Measurements from ENCODE around the gene DMBX1.

The DMBX1 gene

DNA sequence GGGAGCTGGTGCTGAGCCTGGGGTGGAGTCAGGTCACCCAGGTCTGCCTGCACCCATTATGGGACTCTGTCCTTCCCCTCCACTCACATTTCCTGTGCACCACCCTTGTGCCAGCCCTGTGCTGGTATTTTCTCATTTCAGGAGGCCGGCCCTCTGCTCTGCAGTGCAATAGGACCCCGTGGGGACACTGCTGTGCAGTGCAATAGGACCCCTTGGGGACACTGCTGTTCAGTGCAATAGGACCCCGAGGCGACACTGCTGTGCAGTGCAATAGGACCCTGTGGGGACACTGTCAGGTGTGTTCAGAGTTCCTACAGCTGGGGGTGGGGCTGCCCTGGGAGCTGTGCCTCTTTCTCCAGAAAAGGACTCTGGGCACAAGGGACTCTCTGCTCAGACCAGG, 36.2 kb upstream of the DMBX1 start:
- Mint-ChIP-seq H3K9me3 (ENCODE audit: low read depth) (no peaks in the 10 kb centered on the region), H3K36me3 (no peaks in the 10 kb centered on the region), H3K27me3 (peaks cover 22% of the 10 kb centered on the region), H3K27ac (no peak overlapping the region), H3K4me1 (ENCODE audit: low read depth) (peaks cover 4% of the 10 kb centered on the region), H3K4me3 (no peak overlapping the region)

DNA sequence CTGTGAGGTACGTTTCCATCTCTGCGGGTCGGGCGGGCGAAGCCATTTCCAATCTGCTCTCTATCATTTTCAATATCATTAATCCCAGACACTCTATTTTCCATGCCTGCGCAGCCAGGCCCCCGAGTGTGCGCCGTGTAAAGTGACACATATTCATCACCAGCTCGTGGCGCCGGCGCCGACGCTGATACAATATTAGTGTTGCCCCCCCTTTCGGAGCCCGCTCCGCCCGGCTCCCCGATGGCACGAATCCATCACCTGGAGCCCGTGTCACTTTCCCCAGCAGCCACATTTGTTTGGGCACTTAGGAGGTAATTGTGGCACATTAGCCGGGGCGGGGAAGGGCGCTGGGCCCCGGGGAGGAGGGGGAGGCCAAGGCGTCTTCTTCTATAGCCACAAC, 33.7 kb upstream of the DMBX1 start:
- Mint-ChIP-seq H3K4me1 (ENCODE audit: low read depth) (no peaks in the 10 kb centered on the region), H3K27me3 (peaks cover 10% of the 10 kb centered on the region), H3K4me3 (no peak overlapping the region), H3K27ac (no peak overlapping the region), H3K9me3 (ENCODE audit: low read depth) (no peaks in the 10 kb centered on the region), H3K36me3 (no peaks in the 10 kb centered on the region)

DNA sequence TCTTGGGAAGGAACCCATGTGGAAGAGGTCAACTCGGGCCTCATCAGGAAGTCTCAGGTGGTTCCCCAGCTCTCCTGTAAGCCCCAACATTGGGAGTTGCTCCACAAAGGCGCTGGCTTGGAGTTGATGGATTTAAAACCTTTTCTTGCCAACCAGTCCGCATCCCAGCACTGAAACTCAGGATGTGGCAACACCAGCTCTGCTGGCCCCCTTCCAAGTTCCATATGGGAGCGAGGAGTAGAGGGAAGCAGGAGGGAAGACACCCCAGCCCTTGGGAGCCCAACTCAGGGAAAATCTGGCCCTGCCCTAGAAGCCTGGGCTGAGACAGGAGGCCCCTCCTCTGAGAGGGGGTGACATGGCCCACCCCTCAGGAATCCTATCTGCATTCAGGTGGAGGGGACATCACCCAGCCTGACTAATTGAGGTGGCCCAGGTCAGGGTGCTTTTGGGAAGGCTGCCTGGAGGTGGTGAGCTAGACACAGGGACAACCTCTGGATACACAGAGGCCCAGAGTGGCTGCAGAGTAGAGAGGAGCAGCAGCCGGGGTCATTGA, 33.1 kb upstream of the DMBX1 start:
- no peaks in the 10 kb centered on the region for H3K9me3 Mint-ChIP-seq (ENCODE audit: low read depth)
- no peaks in the 10 kb centered on the region for H3K4me1 Mint-ChIP-seq (ENCODE audit: low read depth)
- peaks cover 8% of the 10 kb centered on the region for H3K27me3 Mint-ChIP-seq
- no peaks in the 10 kb centered on the region for H3K36me3 Mint-ChIP-seq
- no peak overlapping the region for H3K27ac Mint-ChIP-seq
- no peak overlapping the region for H3K4me3 Mint-ChIP-seq

DNA sequence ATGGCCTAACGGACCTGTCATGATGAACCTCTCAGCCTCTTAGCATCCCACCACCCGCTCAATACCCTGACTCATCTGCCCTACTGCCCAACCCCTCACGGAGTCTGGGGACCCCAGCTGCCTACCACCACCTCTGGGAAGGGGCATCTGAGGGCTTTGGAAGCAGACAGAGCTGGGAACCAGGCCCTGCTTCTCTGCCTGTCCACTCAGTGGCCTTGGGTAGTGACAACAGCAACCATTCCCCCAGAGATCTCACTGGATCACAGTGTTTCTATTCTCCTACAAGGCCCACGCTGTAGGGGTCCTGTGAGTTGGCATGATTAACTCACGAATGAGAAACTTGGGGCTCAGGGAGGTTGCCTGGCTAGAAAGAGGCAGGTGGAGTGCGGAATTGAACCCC, 32.5 kb upstream of the DMBX1 start:
- H3K27ac Mint-ChIP-seq = no peak overlapping the region
- no peak overlapping the region for H3K4me3 Mint-ChIP-seq
- H3K36me3 Mint-ChIP-seq = no peaks in the 10 kb centered on the region
- H3K27me3 Mint-ChIP-seq = peaks cover 8% of the 10 kb centered on the region
- H3K4me1 Mint-ChIP-seq (ENCODE audit: low read depth) = no peaks in the 10 kb centered on the region
- no peaks in the 10 kb centered on the region for H3K9me3 Mint-ChIP-seq (ENCODE audit: low read depth)

DNA sequence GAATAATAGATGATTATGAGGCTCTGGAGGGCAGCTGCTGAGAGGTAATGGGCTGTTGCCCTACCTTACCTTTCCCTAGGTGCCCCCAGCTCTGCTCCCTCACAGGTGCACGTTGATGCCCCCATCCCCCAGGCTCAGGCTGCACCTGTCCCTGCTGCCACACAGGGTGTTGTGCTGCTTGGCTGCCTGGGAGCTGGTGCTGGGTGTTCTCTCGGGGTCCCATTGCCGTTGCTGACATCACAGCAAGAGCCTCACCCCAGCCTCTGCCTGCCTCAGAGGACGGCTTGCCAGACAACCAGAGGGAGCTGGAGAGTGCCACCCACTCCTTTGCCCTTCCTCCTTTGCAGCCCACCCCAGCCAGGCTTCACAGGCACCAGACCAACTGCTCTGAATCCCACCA, 31.4 kb upstream of the DMBX1 start:
- no peaks in the 10 kb centered on the region for H3K4me1 Mint-ChIP-seq (ENCODE audit: low read depth)
- no peaks in the 10 kb centered on the region for H3K9me3 Mint-ChIP-seq (ENCODE audit: low read depth)
- H3K27me3 Mint-ChIP-seq = peaks cover 11% of the 10 kb centered on the region
- H3K27ac Mint-ChIP-seq = no peak overlapping the region
- no peak overlapping the region for H3K4me3 Mint-ChIP-seq
- H3K36me3 Mint-ChIP-seq = no peaks in the 10 kb centered on the region

DNA sequence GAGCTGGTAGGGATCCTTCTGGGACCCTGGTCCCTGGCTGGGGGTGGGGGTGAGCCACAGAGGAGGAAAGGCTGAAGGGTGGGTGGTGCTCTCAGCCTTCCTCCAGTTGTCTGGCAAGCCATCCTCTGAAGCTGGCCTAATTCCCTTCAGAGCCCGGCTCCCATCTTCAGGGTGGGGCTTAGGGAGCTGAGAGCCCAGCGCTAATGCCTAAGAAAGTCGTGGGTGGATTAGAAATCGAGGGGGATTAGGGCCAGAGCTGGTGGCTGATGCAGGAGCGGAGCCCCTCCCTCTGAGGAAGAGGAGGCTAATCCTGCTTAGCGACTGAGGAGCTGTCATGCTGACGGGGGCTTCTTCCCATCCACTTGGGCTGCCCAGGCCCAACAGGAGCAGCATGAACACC, 30.8 kb upstream of the DMBX1 start:
- peaks cover 12% of the 10 kb centered on the region for H3K27me3 Mint-ChIP-seq
- H3K9me3 Mint-ChIP-seq (ENCODE audit: low read depth) = no peaks in the 10 kb centered on the region
- H3K27ac Mint-ChIP-seq = no peak overlapping the region
- no peaks in the 10 kb centered on the region for H3K4me1 Mint-ChIP-seq (ENCODE audit: low read depth)
- H3K36me3 Mint-ChIP-seq = no peaks in the 10 kb centered on the region
- H3K4me3 Mint-ChIP-seq = no peak overlapping the region

DNA sequence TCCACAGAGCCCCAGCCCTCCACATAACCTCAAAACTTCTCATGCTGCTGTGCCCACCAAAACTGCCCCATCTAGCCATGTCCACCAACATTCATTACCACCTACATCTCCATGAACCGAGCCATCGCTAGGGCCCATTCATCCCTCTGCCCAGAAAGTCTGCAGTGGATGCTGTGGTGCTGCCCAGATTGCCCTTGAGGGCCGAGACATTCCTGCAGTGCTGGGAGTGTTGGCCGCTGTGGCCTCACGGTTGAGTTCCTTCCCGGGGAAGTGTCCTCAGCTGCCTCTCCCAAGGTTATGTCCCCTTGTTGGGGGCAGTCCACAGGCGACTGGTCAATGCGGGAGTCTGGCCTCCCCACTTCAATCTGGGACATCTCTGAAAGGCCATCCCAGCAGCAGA, 30.3 kb upstream of the DMBX1 start:
- no peaks in the 10 kb centered on the region for H3K4me1 Mint-ChIP-seq (ENCODE audit: low read depth)

DNA sequence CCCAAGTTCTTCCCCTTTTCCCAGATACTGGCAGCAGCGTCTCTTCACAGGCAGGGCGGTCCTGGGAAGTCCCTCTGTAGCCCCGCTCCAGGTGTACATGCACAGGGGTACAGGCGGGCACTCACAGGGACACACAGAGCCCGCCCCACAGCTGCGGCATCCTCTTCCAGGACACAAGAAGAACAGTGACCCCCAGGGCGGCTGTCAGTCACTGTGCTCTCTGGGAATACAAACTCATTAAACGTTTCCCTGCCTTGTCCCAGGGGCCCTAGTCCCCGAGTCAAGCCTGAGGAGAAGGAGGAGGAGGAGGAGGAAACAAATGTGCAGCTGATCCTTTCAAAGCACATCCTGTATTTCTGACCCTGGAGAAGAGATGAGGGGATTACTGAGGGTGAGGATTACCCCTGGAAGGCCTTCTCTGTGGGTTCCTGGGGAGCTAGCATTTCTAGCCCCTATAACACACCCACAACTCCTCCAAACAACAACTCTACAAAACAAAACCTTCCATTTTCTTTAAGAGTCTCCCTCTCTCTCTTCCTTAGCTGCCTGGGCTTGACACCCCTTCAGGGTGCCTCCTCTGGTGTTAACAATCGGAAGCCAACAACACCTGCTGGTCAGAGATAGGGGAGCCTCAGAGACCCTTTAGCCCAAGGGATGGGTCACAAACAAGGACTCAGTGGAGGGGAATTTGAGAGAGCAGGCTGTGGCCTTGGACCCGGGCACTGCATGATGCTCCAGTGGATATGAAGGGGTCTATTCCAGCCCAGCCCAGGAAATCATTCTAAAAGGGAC, 28.4 kb upstream of the DMBX1 start:
- Mint-ChIP-seq H3K4me3 (no peak overlapping the region), H3K27me3 (peaks cover 16% of the 10 kb centered on the region), H3K27ac (no peak overlapping the region), H3K36me3 (no peaks in the 10 kb centered on the region), H3K9me3 (ENCODE audit: low read depth) (no peaks in the 10 kb centered on the region), H3K4me1 (ENCODE audit: low read depth) (peaks cover 4% of the 10 kb centered on the region)

More for the DNA sequence above, 30.3 kb upstream of the DMBX1 start:
- Mint-ChIP-seq H3K36me3 (no peaks in the 10 kb centered on the region), H3K27me3 (peaks cover 16% of the 10 kb centered on the region), H3K9me3 (ENCODE audit: low read depth) (no peaks in the 10 kb centered on the region), H3K4me3 (no peak overlapping the region), H3K27ac (no peak overlapping the region)

DNA sequence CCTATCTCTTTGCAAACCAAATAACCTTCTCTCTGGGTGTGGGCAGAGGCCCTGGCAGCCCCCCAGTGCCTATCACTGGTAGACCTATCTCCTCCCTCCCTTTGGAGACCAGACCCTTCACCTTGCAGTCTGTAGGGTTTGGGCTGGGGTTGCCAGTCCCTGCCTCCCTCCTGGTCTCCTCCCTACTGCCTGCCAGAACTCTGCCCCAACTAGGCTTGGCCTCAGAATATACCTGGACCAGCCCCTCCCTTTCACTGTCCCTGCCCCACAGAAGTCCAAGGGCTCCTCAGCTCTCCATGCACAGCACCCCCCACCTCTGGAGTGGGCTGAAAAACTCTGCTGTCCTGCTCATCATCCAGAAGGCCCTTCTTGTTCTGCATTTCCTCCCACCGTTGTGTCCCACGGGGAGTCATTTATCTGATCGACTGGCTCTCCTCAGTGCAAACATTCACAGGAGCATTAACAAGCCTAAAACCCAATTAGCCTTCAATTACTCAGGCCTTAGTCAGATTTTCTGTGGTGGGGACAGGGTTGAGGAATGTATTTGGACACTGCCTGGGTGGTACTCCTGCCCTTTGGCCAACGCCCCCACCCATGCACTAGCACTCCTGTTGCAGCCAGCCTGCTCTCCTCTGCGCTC, 27.7 kb upstream of the DMBX1 start:
- H3K27me3 Mint-ChIP-seq = peaks cover 16% of the 10 kb centered on the region

DNA sequence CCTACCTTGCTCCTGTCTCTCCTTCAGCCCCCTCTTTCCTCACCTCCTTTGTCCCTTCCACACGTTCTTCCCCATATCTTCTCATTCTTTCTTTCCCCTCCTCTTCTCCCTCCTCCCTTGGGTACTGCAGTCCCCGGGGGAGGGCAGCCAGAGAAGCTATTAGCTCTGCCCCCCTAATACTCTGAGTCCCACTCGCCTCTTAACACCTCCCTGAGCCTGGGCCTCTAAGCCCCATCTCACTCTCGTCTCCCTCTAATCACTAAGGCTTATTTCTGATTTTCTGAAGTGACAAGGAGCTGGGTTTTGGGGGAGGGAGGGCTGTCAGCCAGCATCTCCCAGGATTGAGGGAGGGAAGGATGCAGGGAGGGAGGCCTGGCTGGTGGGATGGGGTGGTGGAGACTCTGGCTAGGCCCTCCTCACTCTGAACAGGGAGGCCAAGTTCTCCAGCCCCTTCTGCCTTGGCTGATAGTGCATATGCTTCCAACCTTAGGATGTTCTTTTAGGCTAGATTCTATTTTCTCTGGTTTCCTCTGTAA, 25.6 kb upstream of the DMBX1 start:
- H3K4me3 Mint-ChIP-seq = no peak overlapping the region
- H3K36me3 Mint-ChIP-seq = no peaks in the 10 kb centered on the region
- no peak overlapping the region for H3K27ac Mint-ChIP-seq
- peaks cover 10% of the 10 kb centered on the region for H3K4me1 Mint-ChIP-seq (ENCODE audit: low read depth)
- no peaks in the 10 kb centered on the region for H3K9me3 Mint-ChIP-seq (ENCODE audit: low read depth)
- peaks cover 18% of the 10 kb centered on the region for H3K27me3 Mint-ChIP-seq

More for the DNA sequence above, 27.7 kb upstream of the DMBX1 start:
- peaks cover 6% of the 10 kb centered on the region for H3K4me1 Mint-ChIP-seq (ENCODE audit: low read depth)
- no peak overlapping the region for H3K4me3 Mint-ChIP-seq
- no peaks in the 10 kb centered on the region for H3K36me3 Mint-ChIP-seq
- no peaks in the 10 kb centered on the region for H3K9me3 Mint-ChIP-seq (ENCODE audit: low read depth)
- no peak overlapping the region for H3K27ac Mint-ChIP-seq

DNA sequence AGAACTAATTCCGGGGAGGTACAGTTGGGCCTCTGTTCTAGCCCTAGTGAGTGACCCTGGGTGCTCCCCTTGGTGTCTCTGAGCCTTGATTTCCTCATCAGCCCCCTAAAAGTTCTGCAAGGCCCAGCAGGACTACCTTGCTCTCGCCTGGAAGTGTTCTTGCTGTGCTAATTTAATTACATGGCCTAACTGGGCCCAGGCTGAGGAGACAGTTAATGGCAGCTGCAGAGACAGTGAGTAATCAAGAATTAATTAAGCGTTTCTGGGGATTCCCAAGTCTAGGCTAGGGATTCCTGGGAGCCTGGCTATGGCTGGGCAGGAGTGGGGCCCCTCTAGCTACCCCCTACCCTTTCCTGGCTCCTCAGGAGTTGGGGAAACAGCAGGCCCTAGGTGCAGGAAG, 24.7 kb upstream of the DMBX1 start:
- no peak overlapping the region for H3K4me3 Mint-ChIP-seq
- H3K27me3 Mint-ChIP-seq = peaks cover 18% of the 10 kb centered on the region
- no peak overlapping the region for H3K27ac Mint-ChIP-seq
- no peaks in the 10 kb centered on the region for H3K9me3 Mint-ChIP-seq (ENCODE audit: low read depth)
- peaks cover 10% of the 10 kb centered on the region for H3K4me1 Mint-ChIP-seq (ENCODE audit: low read depth)
- H3K36me3 Mint-ChIP-seq = no peaks in the 10 kb centered on the region

DNA sequence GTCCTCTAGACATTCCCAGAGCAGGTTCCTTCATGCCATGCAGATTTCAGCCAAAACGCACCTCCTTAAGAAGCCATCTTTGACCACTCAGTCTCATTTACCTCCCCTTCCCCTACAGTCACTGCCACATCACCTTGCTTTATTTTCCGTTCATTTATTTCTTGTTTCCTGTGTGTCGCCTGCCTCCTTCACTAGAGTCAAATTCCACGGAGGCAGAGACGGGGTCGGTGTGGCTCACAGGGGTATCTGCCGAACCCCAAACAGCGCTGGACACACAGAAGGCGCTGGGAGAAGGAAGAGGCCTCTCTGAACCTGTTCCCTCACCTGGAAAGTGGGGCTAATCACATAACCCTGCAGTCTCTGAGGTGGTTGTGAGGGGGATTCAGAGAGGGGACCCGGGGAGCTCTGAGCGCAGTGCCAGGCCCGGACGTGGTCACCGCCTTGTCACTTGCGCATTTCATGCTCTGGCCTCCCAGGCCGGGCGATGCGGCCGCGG, 23.6 kb upstream of the DMBX1 start:
- H3K27me3 Mint-ChIP-seq = peaks cover 18% of the 10 kb centered on the region
- no peak overlapping the region for H3K27ac Mint-ChIP-seq

DNA sequence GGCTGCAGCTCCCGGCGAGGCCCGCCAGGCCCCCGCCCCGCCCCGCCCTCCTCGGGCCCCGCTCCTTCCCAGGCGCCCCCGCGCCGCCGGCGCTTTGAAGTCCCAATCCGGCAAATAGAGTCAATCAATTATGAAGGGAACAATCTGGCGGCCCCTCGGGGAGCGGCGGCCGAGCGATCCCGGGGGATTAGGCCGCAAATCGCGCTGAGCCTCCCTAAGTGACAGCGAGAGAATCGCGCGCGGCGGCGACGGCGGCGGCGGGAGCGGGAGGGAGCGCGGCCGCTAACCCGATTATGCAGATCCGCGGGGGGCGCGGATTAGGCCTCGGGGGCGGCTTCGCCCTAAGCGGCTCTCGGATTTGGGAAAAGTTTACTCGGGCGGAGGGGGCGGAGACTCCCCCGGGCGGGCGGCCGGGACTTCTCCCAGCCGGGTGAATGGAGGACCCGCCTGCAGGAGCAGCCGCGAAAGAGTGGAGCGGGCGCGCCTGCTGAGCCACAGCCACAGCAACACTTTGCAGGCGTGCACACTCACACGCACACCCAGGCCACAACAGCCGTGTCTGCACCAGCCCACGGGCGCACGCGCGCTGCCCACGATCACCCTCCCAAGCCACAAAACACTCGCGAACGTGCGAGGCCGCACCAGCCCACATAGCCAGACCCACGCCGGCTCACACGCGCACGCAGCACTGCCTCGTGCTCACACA, 23.0 kb upstream of the DMBX1 start:
- no peaks in the 10 kb centered on the region for H3K36me3 Mint-ChIP-seq
- H3K4me1 Mint-ChIP-seq (ENCODE audit: low read depth) = peaks cover 10% of the 10 kb centered on the region
- H3K27me3 Mint-ChIP-seq = peaks cover 19% of the 10 kb centered on the region
- H3K27ac Mint-ChIP-seq = no peak overlapping the region
- peak overlapping the region; percentile 83 for H3K4me3 Mint-ChIP-seq
- no peaks in the 10 kb centered on the region for H3K9me3 Mint-ChIP-seq (ENCODE audit: low read depth)

More for the DNA sequence above, 23.6 kb upstream of the DMBX1 start:
- no peaks in the 10 kb centered on the region for H3K9me3 Mint-ChIP-seq (ENCODE audit: low read depth)
- H3K36me3 Mint-ChIP-seq = no peaks in the 10 kb centered on the region
- H3K4me3 Mint-ChIP-seq = peak overlapping the region; percentile 74
- H3K4me1 Mint-ChIP-seq (ENCODE audit: low read depth) = peaks cover 10% of the 10 kb centered on the region

DNA sequence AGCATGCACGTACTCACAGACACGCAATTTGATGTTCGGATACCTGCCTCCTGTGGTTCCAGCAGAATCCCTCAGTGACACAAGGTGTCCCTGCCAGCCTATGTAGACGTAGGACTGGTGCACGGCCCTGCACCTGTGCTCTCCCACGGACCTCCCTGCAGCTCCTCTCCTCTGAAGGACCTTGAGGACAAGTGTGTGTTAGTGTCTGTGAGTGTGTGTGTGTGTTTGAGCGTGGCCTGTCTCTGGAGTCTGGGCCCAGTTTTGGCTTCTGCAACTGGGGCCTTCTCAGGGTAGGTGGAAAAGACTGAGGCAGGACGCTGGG, 22.5 kb upstream of the DMBX1 start:
- no peak overlapping the region for H3K27ac Mint-ChIP-seq
- H3K9me3 Mint-ChIP-seq (ENCODE audit: low read depth) = no peaks in the 10 kb centered on the region
- H3K4me1 Mint-ChIP-seq (ENCODE audit: low read depth) = peaks cover 10% of the 10 kb centered on the region
- peaks cover 16% of the 10 kb centered on the region for H3K27me3 Mint-ChIP-seq
- no peaks in the 10 kb centered on the region for H3K36me3 Mint-ChIP-seq
- H3K4me3 Mint-ChIP-seq = peak overlapping the region; percentile 83

DNA sequence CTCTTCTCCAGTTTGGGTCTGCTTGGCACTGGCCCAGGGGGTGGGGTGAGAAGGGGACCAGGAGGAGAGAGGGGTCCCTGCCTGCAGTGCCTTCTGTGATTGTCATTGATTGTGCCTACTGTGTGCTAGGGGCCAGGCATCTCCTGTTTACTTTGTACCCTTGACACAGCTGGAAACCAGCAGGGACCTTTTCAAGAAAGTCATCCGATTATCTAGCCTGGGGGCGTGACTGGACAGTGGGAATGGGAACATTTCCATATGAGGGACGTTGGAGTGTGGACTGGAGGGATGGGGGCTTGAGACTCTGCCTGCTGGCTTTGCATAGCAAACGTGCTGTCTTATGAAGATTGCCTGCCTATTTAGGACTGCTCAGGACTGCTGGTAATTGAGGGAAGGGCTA, 19.8 kb upstream of the DMBX1 start:
- H3K4me1 Mint-ChIP-seq (ENCODE audit: low read depth) = peaks cover 10% of the 10 kb centered on the region
- H3K4me3 Mint-ChIP-seq = no peak overlapping the region
- H3K36me3 Mint-ChIP-seq = peaks cover 2% of the 10 kb centered on the region
- H3K27me3 Mint-ChIP-seq = peaks cover 15% of the 10 kb centered on the region
- no peak overlapping the region for H3K27ac Mint-ChIP-seq
- H3K9me3 Mint-ChIP-seq (ENCODE audit: low read depth) = no peaks in the 10 kb centered on the region
